Endodermal cell (in vitro differentiated cells): ENCODE results near the gene ALDH7A1. TPM values are rescaled to one million over a fixed set of nuclear protein-coding genes. Genes with fewer than 3 reads are reported as not detected.

ENCODE experiments used
- DNase-seq: peaks from one replicate; pipeline ENCODE4 v3.0.0-alpha.2; 2017
- H3K27ac ChIP-seq: 2 replicates; pipeline ENCODE4 v1.5.1; 2013; ENCODE audit warnings: mild to moderate bottlenecking, low read depth, low read length, moderate library complexity
- H3K27me3 ChIP-seq: 2 replicates; pipeline ENCODE4 v1.6.1; 2013; ENCODE audit warnings: mild to moderate bottlenecking, low read length, moderate library complexity; ENCODE audit not compliant: insufficient read depth, control insufficient read depth, poor library complexity, severe bottlenecking
- H3K36me3 ChIP-seq: 2 replicates; pipeline ENCODE4 v1.7.0; 2013; ENCODE audit warnings: mild to moderate bottlenecking, low read length, moderate library complexity; ENCODE audit not compliant: control insufficient read depth, insufficient read depth
- H3K4me1 ChIP-seq: one replicate; pipeline ENCODE4 v1.7.0; 2013; ENCODE audit warnings: low read length; ENCODE audit not compliant: control insufficient read depth, insufficient read depth
- H3K4me3 ChIP-seq: 2 replicates; pipeline ENCODE4 v1.5.1; 2013; ENCODE audit warnings: mild to moderate bottlenecking, low read length, moderate library complexity
- H3K9ac ChIP-seq: 2 replicates; pipeline ENCODE4 v1.6.1; 2013; ENCODE audit warnings: mild to moderate bottlenecking, low read length, moderate library complexity; ENCODE audit not compliant: poor library complexity, severe bottlenecking; ENCODE audit errors: extremely low read depth
- H3K9me3 ChIP-seq: 2 replicates; pipeline ENCODE4 v1.6.1; 2013; ENCODE audit warnings: mild to moderate bottlenecking, low read length, moderate library complexity; ENCODE audit not compliant: control insufficient read depth
- H3K27ac Mint-ChIP-seq: 2 replicates; pipeline ENCODE4 v1.8.0; 2020; ENCODE audit warnings: mixed read lengths
- H3K27me3 Mint-ChIP-seq: 2 replicates; pipeline ENCODE4 v1.8.0; 2021; ENCODE audit warnings: mild to moderate bottlenecking, mixed read lengths; ENCODE audit not compliant: insufficient read depth
- H3K36me3 Mint-ChIP-seq: 2 replicates; pipeline ENCODE4 v1.8.0; 2020; ENCODE audit warnings: low read depth, mixed read lengths
- H3K4me1 Mint-ChIP-seq: 2 replicates; pipeline ENCODE4 v1.8.0; 2020; ENCODE audit warnings: mixed read lengths
- H3K4me3 Mint-ChIP-seq: 2 replicates; pipeline ENCODE4 v1.8.0; 2020; ENCODE audit warnings: mild to moderate bottlenecking, moderate library complexity, mixed read lengths
- H3K9me3 Mint-ChIP-seq: 2 replicates; pipeline ENCODE4 v1.8.0; 2020; ENCODE audit warnings: mild to moderate bottlenecking, mixed read lengths
- CTCF ChIP-seq: fragments of 200-600 bp; sonication (generic); conservative IDR thresholded peaks from 2 replicates; pipeline ENCODE4 v1.5.0; 2021; ENCODE audit warnings: antibody characterized with exemption, mild to moderate bottlenecking
- WGBS, 2 experiments: methylation state at CpG; one replicate each; pipeline versions ENCODE4 v1.1.5 to v1.1.7; 2013; ENCODE audit warnings: missing lambda C conversion rate in 2 of 2, mixed read lengths in 1 of 2; ENCODE audit not compliant: insufficient coverage in 1 of 2, insufficient read length in 1 of 2; 5-methylcytosine and 5-hydroxymethylcytosine counted together
- total RNA-seq, 2 donors: library from RNA; stranded (reverse); fragmentation: NEBNext Ultra II Directional in 1 of 2; extraction: Animal tissue kit (Norgen Biotek cat#: 25700) in 1 of 2; gene quantifications; 2 replicates in 1 of 2; 3 replicates in 1 of 2; pipeline ENCODE4 v1.2.1, GENCODE V29; 2021

The ALDH7A1 gene
- total RNA-seq, 2 donors from 2014 or later = 133 to 192 TPM

- Histone ChIP-seq H3K27ac (no peak overlapping the region), H3K27me3 (no peaks in the 10 kb centered on the region)
- H3K4me3 Mint-ChIP-seq = no peak overlapping the region
These were observed 11.3 kb downstream of the ALDH7A1 start for GRCh38 chr5:126583761-126584160.

GRCh38 chr5:126579716-126580115, 15.3 kb downstream of the ALDH7A1 start:
- Mint-ChIP-seq H3K4me3 (no peak overlapping the region), H3K9me3 (no peaks in the 10 kb centered on the region), H3K4me1 (no peaks in the 10 kb centered on the region), H3K27me3 (no peaks in the 10 kb centered on the region), H3K36me3 (peaks cover 72% of the 10 kb centered on the region), H3K27ac (no peak overlapping the region)
- H3K4me1 ChIP-seq = no peaks in the 10 kb centered on the region
- no peak overlapping the region for H3K27ac ChIP-seq
- H3K27me3 ChIP-seq = no peaks in the 10 kb centered on the region
- DNase-seq = no peak
- no peak for TF ChIP-seq CTCF
- peaks cover 84% of the 10 kb centered on the region for H3K36me3 ChIP-seq
- H3K9me3 ChIP-seq = no peaks in the 10 kb centered on the region
- H3K9ac ChIP-seq = no peak overlapping the region
- 96 to 100% methylated on average over 1 to 2 of the region's 2 CpGs for WGBS, 2 experiments
- H3K4me3 ChIP-seq = no peak overlapping the region

More at GRCh38 chr5:126583761-126584160, 11.3 kb downstream of the ALDH7A1 start:
- Histone ChIP-seq H3K4me1 (no peaks in the 10 kb centered on the region), H3K9ac (no peak overlapping the region), H3K9me3 (no peaks in the 10 kb centered on the region), H3K4me3 (no peak overlapping the region), H3K36me3 (peaks cover 83% of the 10 kb centered on the region)
- no peaks in the 10 kb centered on the region for H3K27me3 Mint-ChIP-seq
- no peak for TF ChIP-seq CTCF
- no peak for DNase-seq
- 96 to 97% methylated on average over 3 of the region's 3 CpGs for WGBS, 2 experiments
- H3K4me1 Mint-ChIP-seq = no peaks in the 10 kb centered on the region
- H3K9me3 Mint-ChIP-seq = peaks cover 4% of the 10 kb centered on the region
- H3K27ac Mint-ChIP-seq = no peak overlapping the region
- H3K36me3 Mint-ChIP-seq = peaks cover 73% of the 10 kb centered on the region

DNA sequence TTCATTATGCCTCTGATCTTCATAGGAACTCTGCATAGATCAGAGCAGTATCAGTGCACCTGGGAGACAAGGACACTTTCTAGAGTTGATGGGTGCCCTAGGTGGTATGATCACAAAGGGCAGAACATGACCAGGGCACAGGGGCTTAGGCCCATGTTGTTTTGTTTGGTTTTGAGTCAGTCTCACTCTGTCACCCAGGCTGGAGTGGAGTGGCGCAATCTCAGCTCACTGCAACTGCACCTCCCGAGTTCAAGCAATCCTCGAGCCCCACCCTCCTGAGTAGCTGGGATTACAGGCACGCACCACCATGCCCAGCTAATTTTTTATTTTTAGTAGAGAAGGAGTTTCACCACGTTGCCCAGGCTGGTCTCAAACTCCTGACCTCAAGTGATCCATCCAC, 17.6 kb downstream of the ALDH7A1 start:
- no peak for TF ChIP-seq CTCF
- Histone ChIP-seq H3K36me3 (peaks cover 74% of the 10 kb centered on the region), H3K27ac (no peak overlapping the region), H3K4me3 (no peak overlapping the region), H3K9ac (no peak overlapping the region), H3K27me3 (no peaks in the 10 kb centered on the region), H3K9me3 (no peaks in the 10 kb centered on the region), H3K4me1 (no peaks in the 10 kb centered on the region)
- Mint-ChIP-seq H3K36me3 (peaks cover 66% of the 10 kb centered on the region), H3K9me3 (no peaks in the 10 kb centered on the region), H3K27ac (no peak overlapping the region), H3K4me3 (no peak overlapping the region), H3K4me1 (no peaks in the 10 kb centered on the region), H3K27me3 (no peaks in the 10 kb centered on the region)
- DNase-seq = no peak
- 94 to 100% methylated on average over 4 to 5 of the region's 5 CpGs for WGBS, 2 experiments
